H1 (cell line): ENCODE results near the gene TOP2A. TPM values are rescaled to one million over a fixed set of nuclear protein-coding genes. Genes with fewer than 3 reads are reported as not detected.

Experiments used
- CTCF ChIA-PET: fragments of 300-600 bp; sonication (Branson Sonifier 250); formaldehyde crosslinking; loops from one replicate; lab custom pipeline; 2021; ENCODE audit not compliant: partially characterized antibody; lab: Charles Lee
- POLR2A ChIA-PET: fragments of 300-600 bp; sonication (Branson Sonifier 250); formaldehyde crosslinking; loops from one replicate; lab custom pipeline; 2021; ENCODE audit warnings: inconsistent platforms; ENCODE audit not compliant: partially characterized antibody; lab: Charles Lee
- DNase-seq, 2 experiments: peaks; one replicate each; pipeline versions ENCODE4 v3.0.0 to v3.0.0-alpha.2; 2010 to 2022; ENCODE audit warnings: low spot score in 2 of 2, low read depth in 1 of 2, mixed read lengths in 1 of 2
- FAIRE-seq: peaks from 2 replicates; lab custom pipeline; 2011; peaks lifted over from hg19 to GRCh38; lab: Jason Lieb, UNC
- H2AFZ ChIP-seq: 2 replicates; pipeline ENCODE4 v1.8.1; 2012; ENCODE audit warnings: low read length, inconsistent platforms
- H2AK5ac ChIP-seq: 2 replicates; pipeline ENCODE4 v1.6.1; 2013; ENCODE audit warnings: low read depth, low read length
- H2BK120ac ChIP-seq: replicated peaks from 2 replicates; pipeline ENCODE3; 2013; ENCODE audit warnings: low read depth, low read length, inconsistent platforms
- H2BK12ac ChIP-seq: 2 replicates; pipeline ENCODE4 v1.6.1; 2013; ENCODE audit warnings: low read depth, low read length
- H2BK15ac ChIP-seq: 2 replicates; pipeline ENCODE4 v1.6.1; 2013; ENCODE audit warnings: low read length
- H2BK20ac ChIP-seq: 2 replicates; pipeline ENCODE4 v1.6.1; 2013; ENCODE audit warnings: low read length
- H2BK5ac ChIP-seq: 2 replicates; pipeline ENCODE4 v1.6.1; 2013; ENCODE audit warnings: low read depth, low read length
- H3K14ac ChIP-seq: 2 replicates; pipeline ENCODE4 v1.6.1; 2013; ENCODE audit warnings: inconsistent platforms; ENCODE audit not compliant: insufficient read length
- H3K18ac ChIP-seq: 2 replicates; pipeline ENCODE4 v1.6.1; 2013; ENCODE audit warnings: low read length; ENCODE audit errors: extremely low read depth
- H3K23ac ChIP-seq: 2 replicates; pipeline ENCODE4 v1.6.1; 2013; ENCODE audit warnings: inconsistent platforms; ENCODE audit not compliant: insufficient read length
- H3K23me2 ChIP-seq: 2 replicates; pipeline ENCODE4 v1.6.1; 2013; ENCODE audit warnings: low read depth, low read length
- H3K27ac ChIP-seq: 2 replicates; pipeline ENCODE4 v1.6.1; 2011; ENCODE audit warnings: low read depth, low read length, inconsistent platforms
- H3K27me3 ChIP-seq, 4 experiments: replicated peaks in 1 of 4; 1 replicate in 1 of 4; 2 replicates in 3 of 4; pipeline versions ENCODE4 v1.6.1 to v1.8.1; 2011 to 2013; ENCODE audit warnings: low read length in 3 of 4, mild to moderate bottlenecking in 3 of 4, inconsistent platforms in 2 of 4, mixed read lengths in 2 of 4, moderate library complexity in 1 of 4; ENCODE audit not compliant: control insufficient read depth in 3 of 4, insufficient read depth in 3 of 4; ENCODE audit errors: extremely low read depth in 1 of 4
- H3K36me3 ChIP-seq, 4 experiments: 2 replicates each; pipeline versions ENCODE4 v1.6.1 to v1.8.1; 2011 to 2013; ENCODE audit warnings: mild to moderate bottlenecking in 4 of 4, low read length in 3 of 4, moderate library complexity in 2 of 4, control low read depth in 1 of 4, inconsistent platforms in 1 of 4; ENCODE audit not compliant: insufficient read depth in 4 of 4, control insufficient read depth in 2 of 4
- H3K4ac ChIP-seq: replicated peaks from 2 replicates; pipeline ENCODE3; 2013; ENCODE audit warnings: low read length, low read depth, mixed read lengths, inconsistent platforms; ENCODE audit not compliant: insufficient read length
- H3K4me1 ChIP-seq, 4 experiments: replicated peaks in 1 of 4; 1 replicate in 1 of 4; 2 replicates in 3 of 4; pipeline versions ENCODE4 v1.6.1 to v1.8.1; 2011 to 2013; ENCODE audit warnings: low read length in 3 of 4, inconsistent platforms in 2 of 4, mixed read lengths in 1 of 4; ENCODE audit not compliant: insufficient read depth in 4 of 4, control insufficient read depth in 3 of 4
- H3K4me2 ChIP-seq, 2 experiments: 2 replicates each; pipeline versions ENCODE4 v1.6.1 to v1.8.1; 2011 to 2013; ENCODE audit warnings: low read depth in 2 of 2, low read length in 2 of 2, control low read depth in 1 of 2, inconsistent platforms in 1 of 2, mild to moderate bottlenecking in 1 of 2; ENCODE audit not compliant: insufficient read depth in 1 of 2
- H3K4me3 ChIP-seq, 4 experiments: fragments of 200-600, 300-600 bp in 1 of 4; sonication (generic), shearing (Covaris generic), sonication (Bioruptor Twin) in 1 of 4; 2 replicates each; pipeline versions ENCODE4 v1.5.1 to v1.8.1; 2011 to 2016; ENCODE audit warnings: low read length in 4 of 4, low read depth in 3 of 4, control low read depth in 2 of 4, inconsistent platforms in 2 of 4, mild to moderate bottlenecking in 2 of 4, mixed read lengths in 1 of 4, moderate library complexity in 1 of 4; ENCODE audit not compliant: insufficient read depth in 2 of 4; ENCODE audit errors: extremely low read depth in 1 of 4
- H3K56ac ChIP-seq: replicated peaks from 2 replicates; pipeline ENCODE3; 2013; ENCODE audit warnings: low read depth, mild to moderate bottlenecking, mixed read lengths, low read length, inconsistent platforms; ENCODE audit not compliant: insufficient read length
- H3K79me1 ChIP-seq: 2 replicates; pipeline ENCODE4 v1.6.1; 2013; ENCODE audit warnings: low read depth, low read length, control low read depth
- H3K79me2 ChIP-seq, 2 experiments: 2 replicates each; pipeline versions ENCODE4 v1.6.1 to v1.8.1; 2012 to 2013; ENCODE audit warnings: low read length in 2 of 2, mild to moderate bottlenecking in 2 of 2, inconsistent platforms in 1 of 2; ENCODE audit not compliant: insufficient read depth in 2 of 2, control insufficient read depth in 1 of 2
- H3K9ac ChIP-seq, 4 experiments: replicated peaks in 1 of 4; 1 replicate in 1 of 4; 2 replicates in 3 of 4; pipeline versions ENCODE4 v1.6.1 to v1.8.1; 2011 to 2013; ENCODE audit warnings: low read depth in 3 of 4, low read length in 3 of 4, control low read depth in 2 of 4, mild to moderate bottlenecking in 2 of 4, moderate library complexity in 2 of 4, inconsistent platforms in 1 of 4; ENCODE audit errors: extremely low read depth in 1 of 4
- H3K9me3 ChIP-seq, 2 experiments: 2 replicates each; pipeline versions ENCODE4 v1.6.1 to v1.8.1; 2012 to 2013; ENCODE audit warnings: mild to moderate bottlenecking in 2 of 2, moderate library complexity in 2 of 2, control low read depth in 1 of 2, inconsistent platforms in 1 of 2, low read depth in 1 of 2, low read length in 1 of 2, mixed read lengths in 1 of 2; ENCODE audit not compliant: insufficient read depth in 2 of 2
- H4K20me1 ChIP-seq, 2 experiments: replicated peaks in 1 of 2; 2 replicates each; pipeline versions ENCODE3 to v1.8.1; 2011 to 2013; ENCODE audit warnings: inconsistent platforms in 2 of 2, low read length in 2 of 2, mild to moderate bottlenecking in 1 of 2; ENCODE audit not compliant: insufficient read depth in 2 of 2, control insufficient read depth in 1 of 2
- H4K5ac ChIP-seq: 2 replicates; pipeline ENCODE4 v1.6.1; 2013; ENCODE audit warnings: low read length, low read depth, mixed read lengths, inconsistent platforms; ENCODE audit not compliant: insufficient read length
- H4K8ac ChIP-seq: 2 replicates; pipeline ENCODE4 v1.8.0; 2013; ENCODE audit warnings: mild to moderate bottlenecking, moderate library complexity, low read length, inconsistent platforms; ENCODE audit not compliant: insufficient read depth; ENCODE audit errors: extremely low read depth
- H4K91ac ChIP-seq: replicated peaks from 2 replicates; pipeline ENCODE3; 2013; ENCODE audit warnings: low read length, mixed read lengths, inconsistent platforms; ENCODE audit not compliant: insufficient read length
- CTCF ChIP-seq, 3 experiments: IDR thresholded peaks; 1 replicate in 2 of 3; 2 replicates in 1 of 3; pipeline versions ENCODE4 v1.5.1 to v1.6.1; 2011; ENCODE audit warnings: low read length in 3 of 3, mild to moderate bottlenecking in 3 of 3, inconsistent platforms in 2 of 3, low read depth in 1 of 3, moderate library complexity in 1 of 3; ENCODE audit not compliant: insufficient read depth in 1 of 3; ENCODE audit errors: control extremely low read depth in 1 of 3
- JUND ChIP-seq: IDR thresholded peaks from 2 replicates; pipeline ENCODE4 v1.6.1; 2011; ENCODE audit warnings: mild to moderate bottlenecking, improper control_type of control experiment, low read length
- PHF8 ChIP-seq: fragments of 200-600 bp; sonication (generic); conservative IDR thresholded peaks from 2 replicates; pipeline ENCODE4 v1.7.1; 2012; ENCODE audit warnings: low read depth, mild to moderate bottlenecking, inconsistent platforms, low read length, moderate library complexity
- SAP30 ChIP-seq: fragments of 300-600 bp; sonication (generic); IDR thresholded peaks from 2 replicates; pipeline ENCODE4 v1.7.1; 2012; ENCODE audit warnings: low read length, moderate library complexity, mild to moderate bottlenecking, inconsistent platforms; ENCODE audit not compliant: insufficient read depth, insufficient replicate concordance
- SRF ChIP-seq: IDR thresholded peaks from 2 replicates; pipeline ENCODE4 v1.6.1; 2011; ENCODE audit warnings: mild to moderate bottlenecking, low read depth, low read length, moderate library complexity
- TAF1 ChIP-seq: IDR thresholded peaks from 2 replicates; pipeline ENCODE4 v1.6.1; 2011; ENCODE audit warnings: mild to moderate bottlenecking, low read depth, low read length
- WGBS, 2 experiments: shearing (Covaris generic) in 1 of 2; methylation state at CpG; one replicate each; pipeline versions ENCODE4 v1.1.6 to v1.1.7; 2013 to 2015; ENCODE audit warnings: low lambda C conversion rate in 2 of 2, mixed read lengths in 2 of 2, inconsistent platforms in 1 of 2, low coverage in 1 of 2, missing lambda C conversion rate in 1 of 2; ENCODE audit not compliant: insufficient replicate concordance in 2 of 2, insufficient coverage in 1 of 2, insufficient read length in 1 of 2; ENCODE audit errors: extremely low coverage in 1 of 2, missing lambda C conversion rate in 1 of 2; 5-methylcytosine and 5-hydroxymethylcytosine counted together
- polyA plus RNA-seq, 7 experiments: library from polyadenylated mRNA; depleted of rRNA in 3 of 7; stranded (reverse) in 5 of 7; unstranded in 2 of 7; fragments of >200 nt in 5 of 7; fragments of 200-250 nt in 2 of 7; gene quantifications; 1 replicate in 5 of 7; 2 replicates in 1 of 7; 4 replicates in 1 of 7; pipeline versions ENCODE4 v1.2.1 to v1.2.3, GENCODE V29; 2011 to 2013; ENCODE audit warnings: missing spikeins in 2 of 7, mixed read lengths in 2 of 7
- total RNA-seq: library from RNA; stranded (reverse); fragmentation: NEBNext Ultra II Directional; extraction: Animal tissue kit (Norgen Biotek cat#: 25700); gene quantifications from 2 replicates; pipeline ENCODE4 v1.2.1, GENCODE V29; 2021

Gene TOP2A
- total and polyA plus RNA-seq, 2 of the 8 experiments (the other 6 are each of a cell fraction or from before 2014, with no cell fraction given) = 83.1 to 291 TPM

- WGBS, 2 experiments = 93% methylated on average over 1 of the region's 1 CpG; no CpG with 5 or more reads in 1 of the 2 experiments
- Histone ChIP-seq H3K14ac (no peak overlapping the region), H4K20me1 (no peaks in the 10 kb centered on the region), H3K4me3 (no peak overlapping the region), H2BK120ac (no peak overlapping the region), H3K27me3 (no peaks in the 10 kb centered on the region), H3K79me2 (no peaks in the 10 kb centered on the region), H2AFZ (no peak overlapping the region), H2AK5ac (no peak overlapping the region), H2BK5ac (no peak overlapping the region), H3K27ac (no peak overlapping the region), H4K91ac (no peak overlapping the region), H4K5ac (no peak overlapping the region), H3K4me1 (no peaks in the 10 kb centered on the region), H3K23ac (no peak overlapping the region), H4K8ac (no peak overlapping the region), H3K18ac (no peak overlapping the region), H3K9me3 (no peaks in the 10 kb centered on the region), H3K9ac (no peak overlapping the region), H3K4ac (no peak overlapping the region), H3K56ac (no peak overlapping the region), H2BK15ac (no peak overlapping the region), H2BK12ac (no peak overlapping the region), H3K36me3 (peaks cover 64 to 98% (median 90%) of the 10 kb centered on the region in 4 experiments), H3K23me2 (no peaks in the 10 kb centered on the region; the same call in 1 of the 2 replicates), H3K79me1 (no peaks in the 10 kb centered on the region), H2BK20ac (no peak overlapping the region), H3K4me2 (no peak overlapping the region)
- ChIA-PET CTCF (interaction anchor here (0.8 to 6.4 kb wide), 4 partner anchors 14 to 97 kb away, joined by 3 to 26 read pairs (median 3); partner anchors contain the start of gene TOP2A), POLR2A (interaction anchor here (0.9 to 3.5 kb wide), 4 partner anchors 9 to 15 kb away, joined by 3 to 32 read pairs (median 9); partner anchors contain the start of gene TOP2A)
- no peak for DNase-seq
- FAIRE-seq = no peak
- TF ChIP-seq PHF8 (no peak), SRF (no peak), CTCF (IDR thresholded peaks at IDR 0.05; ENCODE audit: control extremely low read depth in 1 of 3, insufficient read depth in 1 of 3, low read depth in 1 of 3, low read length in 3 of 3) (no peak), JUND (no peak), SAP30 (no peak), TAF1 (no peak)
Observed at GRCh38 chr17:40402668-40403067, 15.0 kb downstream of the TOP2A start.
